Measurements from ENCODE around the gene MED12L.

GRCh38 chr3:151306168-151306810 lies 220.8 kb downstream of the MED12L start:
- TF ChIP-seq, protein P1, sequence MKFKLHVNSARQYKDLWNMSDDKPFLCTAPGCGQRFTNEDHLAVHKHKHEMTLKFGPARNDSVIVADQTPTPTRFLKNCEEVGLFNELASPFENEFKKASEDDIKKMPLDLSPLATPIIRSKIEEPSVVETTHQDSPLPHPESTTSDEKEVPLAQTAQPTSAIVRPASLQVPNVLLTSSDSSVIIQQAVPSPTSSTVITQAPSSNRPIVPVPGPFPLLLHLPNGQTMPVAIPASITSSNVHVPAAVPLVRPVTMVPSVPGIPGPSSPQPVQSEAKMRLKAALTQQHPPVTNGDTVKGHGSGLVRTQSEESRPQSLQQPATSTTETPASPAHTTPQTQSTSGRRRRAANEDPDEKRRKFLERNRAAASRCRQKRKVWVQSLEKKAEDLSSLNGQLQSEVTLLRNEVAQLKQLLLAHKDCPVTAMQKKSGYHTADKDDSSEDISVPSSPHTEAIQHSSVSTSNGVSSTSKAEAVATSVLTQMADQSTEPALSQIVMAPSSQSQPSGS (IDR thresholded peaks at IDR 0.05; ENCODE audit: low read length) = no peak
- no peak for TF ChIP-seq PBX3 (IDR thresholded peaks at IDR 0.05; ENCODE audit: insufficient replicate concordance, low read depth, low read length)
- TF ChIP-seq CREB1 (IDR thresholded peaks at IDR 0.05; ENCODE audit: low read depth) = no peak
- TF ChIP-seq, protein P2, sequence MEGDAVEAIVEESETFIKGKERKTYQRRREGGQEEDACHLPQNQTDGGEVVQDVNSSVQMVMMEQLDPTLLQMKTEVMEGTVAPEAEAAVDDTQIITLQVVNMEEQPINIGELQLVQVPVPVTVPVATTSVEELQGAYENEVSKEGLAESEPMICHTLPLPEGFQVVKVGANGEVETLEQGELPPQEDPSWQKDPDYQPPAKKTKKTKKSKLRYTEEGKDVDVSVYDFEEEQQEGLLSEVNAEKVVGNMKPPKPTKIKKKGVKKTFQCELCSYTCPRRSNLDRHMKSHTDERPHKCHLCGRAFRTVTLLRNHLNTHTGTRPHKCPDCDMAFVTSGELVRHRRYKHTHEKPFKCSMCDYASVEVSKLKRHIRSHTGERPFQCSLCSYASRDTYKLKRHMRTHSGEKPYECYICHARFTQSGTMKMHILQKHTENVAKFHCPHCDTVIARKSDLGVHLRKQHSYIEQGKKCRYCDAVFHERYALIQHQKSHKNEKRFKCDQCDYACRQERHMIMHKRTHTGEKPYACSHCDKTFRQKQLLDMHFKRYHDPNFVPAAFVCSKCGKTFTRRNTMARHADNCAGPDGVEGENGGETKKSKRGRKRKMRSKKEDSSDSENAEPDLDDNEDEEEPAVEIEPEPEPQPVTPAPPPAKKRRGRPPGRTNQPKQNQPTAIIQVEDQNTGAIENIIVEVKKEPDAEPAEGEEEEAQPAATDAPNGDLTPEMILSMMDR (IDR thresholded peaks at IDR 0.05 in 2 of 3, conservative IDR thresholded peaks at IDR 0.05 in 1 of 3; ENCODE audit: control insufficient read depth in 2 of 3, extremely low read depth in 1 of 3, insufficient read depth in 1 of 3, low read depth in 3 of 3, low read length in 3 of 3) = no peak
- no peak for TF ChIP-seq SIN3A (IDR thresholded peaks at IDR 0.05; ENCODE audit: low read depth, low read length)
- TF ChIP-seq POLR2A (IDR thresholded peaks at IDR 0.05; ENCODE audit: low read depth, low read length) = no peak
- no peak for TF ChIP-seq YY1 (IDR thresholded peaks at IDR 0.05; ENCODE audit: low read depth, low read length)
- TF ChIP-seq MXI1 (IDR thresholded peaks at IDR 0.05; ENCODE audit: low read depth, low read length) = no peak
- TF ChIP-seq RELA (IDR thresholded peaks at IDR 0.05; ENCODE audit: borderline replicate concordance, partially characterized antibody) = no peak
- TF ChIP-seq, protein P3, sequence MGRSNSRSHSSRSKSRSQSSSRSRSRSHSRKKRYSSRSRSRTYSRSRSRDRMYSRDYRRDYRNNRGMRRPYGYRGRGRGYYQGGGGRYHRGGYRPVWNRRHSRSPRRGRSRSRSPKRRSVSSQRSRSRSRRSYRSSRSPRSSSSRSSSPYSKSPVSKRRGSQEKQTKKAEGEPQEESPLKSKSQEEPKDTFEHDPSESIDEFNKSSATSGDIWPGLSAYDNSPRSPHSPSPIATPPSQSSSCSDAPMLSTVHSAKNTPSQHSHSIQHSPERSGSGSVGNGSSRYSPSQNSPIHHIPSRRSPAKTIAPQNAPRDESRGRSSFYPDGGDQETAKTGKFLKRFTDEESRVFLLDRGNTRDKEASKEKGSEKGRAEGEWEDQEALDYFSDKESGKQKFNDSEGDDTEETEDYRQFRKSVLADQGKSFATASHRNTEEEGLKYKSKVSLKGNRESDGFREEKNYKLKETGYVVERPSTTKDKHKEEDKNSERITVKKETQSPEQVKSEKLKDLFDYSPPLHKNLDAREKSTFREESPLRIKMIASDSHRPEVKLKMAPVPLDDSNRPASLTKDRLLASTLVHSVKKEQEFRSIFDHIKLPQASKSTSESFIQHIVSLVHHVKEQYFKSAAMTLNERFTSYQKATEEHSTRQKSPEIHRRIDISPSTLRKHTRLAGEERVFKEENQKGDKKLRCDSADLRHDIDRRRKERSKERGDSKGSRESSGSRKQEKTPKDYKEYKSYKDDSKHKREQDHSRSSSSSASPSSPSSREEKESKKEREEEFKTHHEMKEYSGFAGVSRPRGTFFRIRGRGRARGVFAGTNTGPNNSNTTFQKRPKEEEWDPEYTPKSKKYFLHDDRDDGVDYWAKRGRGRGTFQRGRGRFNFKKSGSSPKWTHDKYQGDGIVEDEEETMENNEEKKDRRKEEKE (IDR thresholded peaks at IDR 0.05) = no peak
- no peak for TF ChIP-seq SREBF2 (IDR thresholded peaks at IDR 0.05; ENCODE audit: low read length)
- TF ChIP-seq NBN (IDR thresholded peaks at IDR 0.05) = no peak
- TF ChIP-seq ELK1 (IDR thresholded peaks at IDR 0.05; ENCODE audit: low read depth, low read length) = no peak

All from GM12878 (cell line).